A549 treated with dexamethasone at 1 μM for 4 hours (cell line): ENCODE data around the gene MAD2L2. TPM values are rescaled to one million over a fixed set of nuclear protein-coding genes. Genes with fewer than 3 reads are reported as not detected.

ENCODE experiments used
- total RNA-seq: library from RNA; stranded (reverse); fragments of 200-300 nt; extraction: Qiagen RNA extraction; gene quantifications from 5 replicates; pipeline ENCODE4 v1.2.3, GENCODE V29; 2022

The MAD2L2 gene
- total RNA-seq: 39.7 to 47.2 TPM (median 45.9 TPM) in 5 replicates

GRCh38 chr1:11681071-11681771 lies at the start of gene MAD2L2:
MAD2L2 (minus strand) TSS chr1:11681148; CDS start chr1:11680601, 547 bp downstream.

GRCh38 chr1:11691302-11691914 lies 10.5 kb upstream of the MAD2L2 start, which contains the start of gene DRAXIN:
DRAXIN (plus strand) TSS chr1:11691710; CDS start chr1:11706259, 14,549 bp downstream.

GRCh38 chr1:11654137-11654938 lies 26.6 kb downstream of the MAD2L2 start, which contains the start of the genes FBXO2 and FBXO44:
FBXO2 (minus strand) TSS chr1:11654429; CDS start chr1:11654340, 89 bp downstream.
FBXO44 (plus strand) TSS chr1:11654877; CDS start chr1:11655836, 959 bp downstream.

Other genes with a start within 250 kb of the MAD2L2 start
- gene DISP3, start 202.0 kb downstream of the MAD2L2 start, total RNA-seq: 0.41 to 0.78 TPM (median 0.69 TPM) in 5 replicates
- gene FBXO2, start 26.7 kb downstream of the MAD2L2 start, total RNA-seq: 6.7 to 10.4 TPM (median 7.6 TPM) in 5 replicates
- 11.4 to 17.0 TPM (median 16.4 TPM) in 5 replicates for gene FBXO44, start 26.3 kb downstream of the MAD2L2 start, total RNA-seq
- gene FBXO6, start 16.9 kb downstream of the MAD2L2 start, total RNA-seq: 6.6 to 8.7 TPM (median 7.3 TPM) in 5 replicates
- gene DRAXIN, start 10.6 kb upstream of the MAD2L2 start, total RNA-seq: 0.03 to 0.11 TPM (median 0.06 TPM) in 5 replicates
- 75.6 to 98.4 TPM (median 93.6 TPM) in 5 replicates for gene AGTRAP, start 55.0 kb upstream of the MAD2L2 start, total RNA-seq
- gene C1orf167, start 81.0 kb upstream of the MAD2L2 start, total RNA-seq: not detected in 5 replicates
- 3.9 to 5.6 TPM (median 4.6 TPM) in 5 replicates for gene MTHFR, start 124.8 kb upstream of the MAD2L2 start, total RNA-seq
- gene CLCN6, start 125.0 kb upstream of the MAD2L2 start, total RNA-seq: 3.7 to 6.4 TPM (median 5.5 TPM) in 5 replicates
- not detected in 5 replicates for gene NPPA, start 166.6 kb upstream of the MAD2L2 start, total RNA-seq
- gene NPPB, start 177.8 kb upstream of the MAD2L2 start, total RNA-seq: not detected in 5 replicates
- 28.8 to 46.5 TPM (median 43.8 TPM) in 5 replicates for gene KIAA2013, start 245.3 kb upstream of the MAD2L2 start, total RNA-seq